HFFc6 (cell line): ENCODE data around the gene LPIN2. TPM values are rescaled to one million over a fixed set of nuclear protein-coding genes. Genes with fewer than 3 reads are reported as not detected.

Experiments used
- DNase-seq: peaks from one replicate; pipeline ENCODE4 v3.0.0-alpha.2; 2018
- H3K27ac Mint-ChIP-seq: 2 replicates; pipeline ENCODE4 v1.8.0; 2020; ENCODE audit warnings: mild to moderate bottlenecking, mixed read lengths
- H3K27me3 Mint-ChIP-seq: 2 replicates; pipeline ENCODE4 v1.8.0; 2021; ENCODE audit warnings: mild to moderate bottlenecking, moderate library complexity, mixed read lengths; ENCODE audit not compliant: insufficient read depth
- H3K36me3 Mint-ChIP-seq: 2 replicates; pipeline ENCODE4 v1.8.0; 2021; ENCODE audit warnings: low read depth, mixed read lengths
- H3K4me1 Mint-ChIP-seq: 2 replicates; pipeline ENCODE4 v1.8.0; 2020; ENCODE audit warnings: low read depth, mixed read lengths
- H3K4me3 Mint-ChIP-seq: 2 replicates; pipeline ENCODE4 v1.8.0; 2020; ENCODE audit warnings: mild to moderate bottlenecking, moderate library complexity, mixed read lengths
- H3K9me3 Mint-ChIP-seq: 2 replicates; pipeline ENCODE4 v1.8.0; 2020; ENCODE audit warnings: mild to moderate bottlenecking, mixed read lengths
- CTCF ChIP-seq: fragments of 200-600 bp; sonication (generic); IDR thresholded peaks from 2 replicates; pipeline ENCODE4 v1.5.0; 2021; ENCODE audit warnings: antibody characterized with exemption, mild to moderate bottlenecking
- total RNA-seq, 6 experiments: library from RNA; stranded (reverse); fragmentation: NEBNext Ultra II Directional; extraction: Animal tissue kit (Norgen Biotek cat#: 25700); gene quantifications; 2 replicates in 1 of 6; 3 replicates in 5 of 6; pipeline ENCODE4 v1.2.3, GENCODE V29; 2021

The LPIN2 gene
- total RNA-seq, 6 experiments from 2014 or later: 24.6 to 27.7 (median 26.3) TPM

GRCh38 chr18:3058328-3059191 is 45.6 kb upstream of the LPIN2 start:
- no peak overlapping the region for H3K4me3 Mint-ChIP-seq
- no peak overlapping the region for H3K27ac Mint-ChIP-seq
- H3K4me1 Mint-ChIP-seq: peaks cover 14% of the 10 kb centered on the region

GRCh38 chr18:3057526-3057925 is 44.6 kb upstream of the LPIN2 start:
- peaks cover 8% of the 10 kb centered on the region; the same call in 1 of the 2 replicates for H3K27me3 Mint-ChIP-seq
- peaks cover 6% of the 10 kb centered on the region; the same call in 1 of the 2 replicates for H3K4me1 Mint-ChIP-seq
- no peaks in the 10 kb centered on the region for H3K36me3 Mint-ChIP-seq
- DNase-seq: no peak
- TF ChIP-seq CTCF: no peak
- no peak overlapping the region for H3K4me3 Mint-ChIP-seq
- no peaks in the 10 kb centered on the region for H3K9me3 Mint-ChIP-seq
- H3K27ac Mint-ChIP-seq: no peak overlapping the region

More at GRCh38 chr18:3058328-3059191, 45.6 kb upstream of the LPIN2 start:
- no peak for DNase-seq
- Mint-ChIP-seq H3K36me3 (no peaks in the 10 kb centered on the region), H3K27me3 (peaks cover 5% of the 10 kb centered on the region; the same call in 1 of the 2 replicates), H3K9me3 (no peaks in the 10 kb centered on the region)
- TF ChIP-seq CTCF: no peak

GRCh38 chr18:3056311-3056710 is 43.4 kb upstream of the LPIN2 start:
- H3K27ac Mint-ChIP-seq: no peak overlapping the region
- H3K36me3 Mint-ChIP-seq: no peaks in the 10 kb centered on the region
- no peak for DNase-seq
- TF ChIP-seq CTCF: no peak
- H3K9me3 Mint-ChIP-seq: no peaks in the 10 kb centered on the region
- H3K27me3 Mint-ChIP-seq: peaks cover 8% of the 10 kb centered on the region; the same call in 1 of the 2 replicates
- H3K4me1 Mint-ChIP-seq: no peaks in the 10 kb centered on the region
- no peak overlapping the region for H3K4me3 Mint-ChIP-seq

- DNase-seq: no peak
- Mint-ChIP-seq H3K4me3 (no peak overlapping the region), H3K4me1 (no peaks in the 10 kb centered on the region), H3K27ac (no peak overlapping the region), H3K9me3 (no peaks in the 10 kb centered on the region), H3K27me3 (peaks cover 8% of the 10 kb centered on the region; the same call in 1 of the 2 replicates), H3K36me3 (no peaks in the 10 kb centered on the region)
- TF ChIP-seq CTCF: no peak
These were observed 42.9 kb upstream of the LPIN2 start for GRCh38 chr18:3055816-3056215.

- no peak for DNase-seq
- no peak for TF ChIP-seq CTCF
- no peaks in the 10 kb centered on the region for H3K9me3 Mint-ChIP-seq
- H3K4me3 Mint-ChIP-seq: no peak overlapping the region
- no peaks in the 10 kb centered on the region for H3K4me1 Mint-ChIP-seq
- no peak overlapping the region for H3K27ac Mint-ChIP-seq
- H3K36me3 Mint-ChIP-seq: no peaks in the 10 kb centered on the region
- H3K27me3 Mint-ChIP-seq: peaks cover 8% of the 10 kb centered on the region; the same call in 1 of the 2 replicates
These were observed 42.3 kb upstream of the LPIN2 start for GRCh38 chr18:3055186-3055728.
